H1 (cell line): ENCODE measurements around the gene VDR. TPM values are rescaled to one million over a fixed set of nuclear protein-coding genes. Genes with fewer than 3 reads are reported as not detected.

Source experiments
- BCL11A ChIP-seq, 2 experiments: IDR thresholded peaks; one replicate each; pipeline ENCODE4 v1.6.1; 2011; ENCODE audit warnings: low read depth in 2 of 2, low read length in 2 of 2, mild to moderate bottlenecking in 2 of 2
- HDAC2 ChIP-seq, 2 experiments: fragments of 300-600 bp in 1 of 2; sonication (generic) in 1 of 2; IDR thresholded peaks; 2 replicates each; pipeline ENCODE4 v1.6.1; 2011 to 2012; ENCODE audit warnings: low read depth in 2 of 2, low read length in 2 of 2, mild to moderate bottlenecking in 2 of 2, moderate library complexity in 2 of 2, borderline replicate concordance in 1 of 2, inconsistent platforms in 1 of 2
- KDM1A ChIP-seq: fragments of 200-600, 300-600 bp; sonication (generic); IDR thresholded peaks from 2 replicates; pipeline ENCODE4 v1.7.1; 2016; ENCODE audit warnings: mild to moderate bottlenecking, low read length, borderline replicate concordance
- KDM5A ChIP-seq: fragments of 200-600 bp; IDR thresholded peaks from 2 replicates; pipeline ENCODE4 v1.7.1; 2012; ENCODE audit warnings: mild to moderate bottlenecking, low read length, inconsistent platforms, mixed read lengths
- TEAD4 ChIP-seq: IDR thresholded peaks from 2 replicates; pipeline ENCODE4 v1.6.1; 2012; ENCODE audit warnings: low read depth, low read length, inconsistent platforms, mixed read lengths
- YY1 ChIP-seq: IDR thresholded peaks from 2 replicates; pipeline ENCODE4 v1.6.1; 2011; ENCODE audit warnings: low read depth, mild to moderate bottlenecking, low read length
- polyA plus RNA-seq, 7 experiments: library from polyadenylated mRNA; depleted of rRNA in 3 of 7; stranded (reverse) in 5 of 7; unstranded in 2 of 7; fragments of >200 nt in 5 of 7; fragments of 200-250 nt in 2 of 7; gene quantifications; 1 replicate in 5 of 7; 2 replicates in 1 of 7; 4 replicates in 1 of 7; pipeline versions ENCODE4 v1.2.1 to v1.2.3, GENCODE V29; 2011 to 2013; ENCODE audit warnings: missing spikeins in 2 of 7, mixed read lengths in 2 of 7
- total RNA-seq: library from RNA; stranded (reverse); fragmentation: NEBNext Ultra II Directional; extraction: Animal tissue kit (Norgen Biotek cat#: 25700); gene quantifications from 2 replicates; pipeline ENCODE4 v1.2.1, GENCODE V29; 2021
- TF ChIP-seq, protein P1 (sequence below): IDR thresholded peaks from 2 replicates; pipeline ENCODE4 v1.6.1; 2011; ENCODE audit warnings: low read length, improper control_type of control experiment
- TF ChIP-seq, protein P2 (sequence below): IDR thresholded peaks from 2 replicates; pipeline ENCODE4 v1.6.1; 2012; ENCODE audit warnings: low read length, inconsistent platforms

Gene VDR
- total and polyA plus RNA-seq, 2 of the 8 experiments (the other 6 are each of a cell fraction or from before 2014, with no cell fraction given): 0.44 to 0.65 TPM

DNA sequence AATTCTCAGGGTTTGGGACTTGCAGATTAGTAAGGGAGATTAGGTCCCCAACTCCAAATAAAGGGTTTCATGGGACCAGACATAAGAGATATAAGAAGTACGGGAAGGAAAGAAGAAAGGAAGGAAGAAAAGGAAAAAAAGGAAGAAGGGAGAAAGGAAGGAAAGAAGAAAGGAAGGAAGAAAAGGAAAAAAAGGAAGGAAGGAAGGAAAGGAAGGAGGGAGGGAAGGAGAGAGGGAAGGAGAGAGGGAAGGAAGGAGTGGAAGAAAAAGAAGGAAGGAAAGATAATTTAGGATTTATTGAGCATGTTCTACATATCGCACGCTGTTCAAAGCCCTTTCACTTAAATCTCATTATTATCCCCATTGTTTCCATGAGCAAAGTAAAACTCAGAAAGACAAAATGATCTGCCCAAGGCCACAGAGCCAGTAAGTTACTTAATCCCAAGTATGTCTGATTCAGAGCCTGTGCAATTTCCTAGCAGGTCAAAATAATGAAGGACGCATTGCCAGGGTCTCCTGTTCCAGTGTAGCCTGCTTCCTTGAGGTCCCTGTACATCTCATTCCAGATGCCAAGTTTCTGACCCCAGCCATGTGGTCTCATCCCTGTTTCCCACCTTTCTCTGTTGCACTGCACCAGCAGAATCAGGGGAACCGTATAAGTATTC is 81.2 kb downstream of the VDR start (continued):
- TF ChIP-seq, protein P1, sequence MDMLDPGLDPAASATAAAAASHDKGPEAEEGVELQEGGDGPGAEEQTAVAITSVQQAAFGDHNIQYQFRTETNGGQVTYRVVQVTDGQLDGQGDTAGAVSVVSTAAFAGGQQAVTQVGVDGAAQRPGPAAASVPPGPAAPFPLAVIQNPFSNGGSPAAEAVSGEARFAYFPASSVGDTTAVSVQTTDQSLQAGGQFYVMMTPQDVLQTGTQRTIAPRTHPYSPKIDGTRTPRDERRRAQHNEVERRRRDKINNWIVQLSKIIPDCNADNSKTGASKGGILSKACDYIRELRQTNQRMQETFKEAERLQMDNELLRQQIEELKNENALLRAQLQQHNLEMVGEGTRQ: no peak
- TF ChIP-seq, protein P2, sequence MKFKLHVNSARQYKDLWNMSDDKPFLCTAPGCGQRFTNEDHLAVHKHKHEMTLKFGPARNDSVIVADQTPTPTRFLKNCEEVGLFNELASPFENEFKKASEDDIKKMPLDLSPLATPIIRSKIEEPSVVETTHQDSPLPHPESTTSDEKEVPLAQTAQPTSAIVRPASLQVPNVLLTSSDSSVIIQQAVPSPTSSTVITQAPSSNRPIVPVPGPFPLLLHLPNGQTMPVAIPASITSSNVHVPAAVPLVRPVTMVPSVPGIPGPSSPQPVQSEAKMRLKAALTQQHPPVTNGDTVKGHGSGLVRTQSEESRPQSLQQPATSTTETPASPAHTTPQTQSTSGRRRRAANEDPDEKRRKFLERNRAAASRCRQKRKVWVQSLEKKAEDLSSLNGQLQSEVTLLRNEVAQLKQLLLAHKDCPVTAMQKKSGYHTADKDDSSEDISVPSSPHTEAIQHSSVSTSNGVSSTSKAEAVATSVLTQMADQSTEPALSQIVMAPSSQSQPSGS: no peak
- TF ChIP-seq KDM5A (no peak), KDM1A (no peak), BCL11A (IDR thresholded peaks at IDR 0.05; ENCODE audit: low read depth in 2 of 2, low read length in 2 of 2) (no peak), YY1 (no peak), HDAC2 (IDR thresholded peaks at IDR 0.05; ENCODE audit: borderline replicate concordance in 1 of 2, low read depth in 2 of 2, low read length in 2 of 2) (no peak), TEAD4 (no peak)
- TF ChIP-seq, all 59 proteins: peak for 0
